LNCAP (cell line): ENCODE results near the gene AKR1B1.

Source experiments
- CTCF ChIP-seq: fragments of 450-650 bp; IDR thresholded peaks from 2 replicates; pipeline ENCODE4 v1.5.1; 2017; ENCODE audit warnings: mild to moderate bottlenecking

Gene AKR1B1

GRCh38 chr7:134442441-134443220, 16.3 kb downstream of the AKR1B1 start:
- TF ChIP-seq CTCF = no peak

GRCh38 chr7:134441264-134441663, 17.6 kb downstream of the AKR1B1 start:
- no peak for TF ChIP-seq CTCF

GRCh38 chr7:134440476-134440875, 18.4 kb downstream of the AKR1B1 start:
- TF ChIP-seq CTCF = no peak

GRCh38 chr7:134440067-134440466, 18.8 kb downstream of the AKR1B1 start:
- TF ChIP-seq CTCF = no peak

- TF ChIP-seq CTCF = no peak
These were observed 20.0 kb downstream of the AKR1B1 start for GRCh38 chr7:134438946-134439345.

- no peak for TF ChIP-seq CTCF
These were observed 23.6 kb downstream of the AKR1B1 start for GRCh38 chr7:134435161-134435920.

- TF ChIP-seq CTCF = no peak
These were observed 24.2 kb downstream of the AKR1B1 start for GRCh38 chr7:134434701-134435100.
